Memory B cell (primary cell): ENCODE results near the gene SIAH1.
A peak's percentile ranks its signal among the peaks of the same experiment; 100 is the strongest.
"Not testable (repeated sequence)": the region's sequence is repeated elsewhere in the genome, so short reads cannot be mapped to it uniquely, and the experiment has no call there.

Source experiments
- ATAC-seq: fragments of 150-1000 bp; cut with Tn5 transposase; 2 replicates; pipeline ENCODE4 v1.10.0; 2021; ENCODE audit warnings: low read depth, mild to moderate bottlenecking, moderate library complexity
- DNase-seq, 2 donors: peaks; one replicate each; pipeline ENCODE4 v3.0.0; 2022; ENCODE audit warnings: low spot score in 2 of 2
- H3K27ac Mint-ChIP-seq: one replicate; pipeline ENCODE4 v1.8.0; 2022; ENCODE audit warnings: mild to moderate bottlenecking, moderate library complexity, mixed read lengths
- H3K27me3 Mint-ChIP-seq: one replicate; pipeline ENCODE4 v1.8.0; 2022; ENCODE audit warnings: mixed read lengths
- H3K36me3 Mint-ChIP-seq: one replicate; pipeline ENCODE4 v1.8.0; 2022; ENCODE audit warnings: mild to moderate bottlenecking, mixed read lengths
- H3K4me1 Mint-ChIP-seq: one replicate; pipeline ENCODE4 v1.8.0; 2022; ENCODE audit warnings: mixed read lengths
- H3K4me3 Mint-ChIP-seq: one replicate; pipeline ENCODE4 v1.8.0; 2022; ENCODE audit warnings: mild to moderate bottlenecking, moderate library complexity, mixed read lengths
- H3K9me3 Mint-ChIP-seq: one replicate; pipeline ENCODE4 v1.8.0; 2022; ENCODE audit warnings: mixed read lengths

SIAH1 gene

GRCh38 chr16:48383009-48383876, 2.0 kb downstream of the SIAH1 start:
- DNase-seq (no peak), ATAC-seq (no peak)
- Mint-ChIP-seq H3K4me1 (peaks cover 35% of the 10 kb centered on the region), H3K36me3 (no peaks in the 10 kb centered on the region), H3K27ac (peak overlapping the region; percentile 92), H3K27me3 (no peaks in the 10 kb centered on the region), H3K9me3 (no peaks in the 10 kb centered on the region), H3K4me3 (peak overlapping the region; percentile 94)

GRCh38 chr16:48382131-48382530, 3.1 kb downstream of the SIAH1 start:
- no peak for ATAC-seq
- Mint-ChIP-seq H3K36me3 (no peaks in the 10 kb centered on the region), H3K4me3 (no peak overlapping the region), H3K9me3 (no peaks in the 10 kb centered on the region), H3K4me1 (peaks cover 35% of the 10 kb centered on the region), H3K27ac (no peak overlapping the region), H3K27me3 (no peaks in the 10 kb centered on the region)
- no peak for DNase-seq

GRCh38 chr16:48381201-48381600, 4.0 kb downstream of the SIAH1 start:
- DNase-seq = no peak
- peaks cover 35% of the 10 kb centered on the region for H3K4me1 Mint-ChIP-seq

GRCh38 chr16:48378836-48379235, 6.4 kb downstream of the SIAH1 start:
- no peak for ATAC-seq
- H3K27me3 Mint-ChIP-seq = no peaks in the 10 kb centered on the region
- peaks cover 30% of the 10 kb centered on the region for H3K4me1 Mint-ChIP-seq
- no peaks in the 10 kb centered on the region for H3K9me3 Mint-ChIP-seq
- H3K27ac Mint-ChIP-seq = no peak overlapping the region
- H3K4me3 Mint-ChIP-seq = no peak overlapping the region
- H3K36me3 Mint-ChIP-seq = no peaks in the 10 kb centered on the region
- DNase-seq = no peak

More at GRCh38 chr16:48381201-48381600, 4.0 kb downstream of the SIAH1 start:
- Mint-ChIP-seq H3K27me3 (no peaks in the 10 kb centered on the region), H3K36me3 (no peaks in the 10 kb centered on the region), H3K9me3 (no peaks in the 10 kb centered on the region), H3K27ac (no peak overlapping the region), H3K4me3 (no peak overlapping the region)
- no peak for ATAC-seq

- H3K4me3 Mint-ChIP-seq = no peak overlapping the region
- no peaks in the 10 kb centered on the region for H3K27me3 Mint-ChIP-seq
- H3K9me3 Mint-ChIP-seq = no peaks in the 10 kb centered on the region
- ATAC-seq (no peak), DNase-seq (no peak)
- H3K27ac Mint-ChIP-seq = no peak overlapping the region
- peaks cover 24% of the 10 kb centered on the region for H3K4me1 Mint-ChIP-seq
- H3K36me3 Mint-ChIP-seq = no peaks in the 10 kb centered on the region
Measured at GRCh38 chr16:48378276-48378675, 6.9 kb downstream of the SIAH1 start.

- not testable (repeated sequence) for DNase-seq, ATAC-seq, H3K27me3 Mint-ChIP-seq, H3K9me3 Mint-ChIP-seq, H3K36me3 Mint-ChIP-seq, H3K27ac Mint-ChIP-seq, H3K4me3 Mint-ChIP-seq
- peaks cover 23% of the 10 kb centered on the region for H3K4me1 Mint-ChIP-seq
Measured at GRCh38 chr16:48377301-48377700, 7.9 kb downstream of the SIAH1 start.

- H3K4me1 Mint-ChIP-seq = peaks cover 15% of the 10 kb centered on the region
- DNase-seq = no peak
- no peak for ATAC-seq
- H3K27ac Mint-ChIP-seq = no peak overlapping the region
- no peaks in the 10 kb centered on the region for H3K36me3 Mint-ChIP-seq
- no peak overlapping the region for H3K4me3 Mint-ChIP-seq
- H3K9me3 Mint-ChIP-seq = no peaks in the 10 kb centered on the region
- no peaks in the 10 kb centered on the region for H3K27me3 Mint-ChIP-seq
Measured at GRCh38 chr16:48374255-48374654, 11.0 kb downstream of the SIAH1 start.

- Mint-ChIP-seq H3K36me3 (no peaks in the 10 kb centered on the region), H3K9me3 (no peaks in the 10 kb centered on the region), H3K4me1 (peaks cover 9% of the 10 kb centered on the region), H3K27ac (no peak overlapping the region), H3K27me3 (no peaks in the 10 kb centered on the region), H3K4me3 (no peak overlapping the region)
- DNase-seq (no peak), ATAC-seq (peak; percentile 27)
Measured at GRCh38 chr16:48373258-48374029, 11.8 kb downstream of the SIAH1 start.

- no peak for DNase-seq
- Mint-ChIP-seq H3K27me3 (no peaks in the 10 kb centered on the region), H3K27ac (no peak overlapping the region), H3K36me3 (no peaks in the 10 kb centered on the region), H3K9me3 (no peaks in the 10 kb centered on the region), H3K4me1 (peaks cover 9% of the 10 kb centered on the region), H3K4me3 (no peak overlapping the region)
- ATAC-seq = no peak
Measured at GRCh38 chr16:48372744-48373143, 12.5 kb downstream of the SIAH1 start.

- Mint-ChIP-seq H3K9me3 (no peaks in the 10 kb centered on the region), H3K4me1 (peaks cover 19% of the 10 kb centered on the region), H3K27me3 (no peaks in the 10 kb centered on the region), H3K4me3 (no peak overlapping the region), H3K27ac (no peak overlapping the region), H3K36me3 (no peaks in the 10 kb centered on the region)
- ATAC-seq = no peak
- DNase-seq = no peak
Measured at GRCh38 chr16:48371393-48371780, 13.8 kb downstream of the SIAH1 start.

GRCh38 chr16:48370668-48371392, 14.4 kb downstream of the SIAH1 start:
- H3K4me1 Mint-ChIP-seq = peaks cover 22% of the 10 kb centered on the region
- not testable (repeated sequence) for H3K4me3 Mint-ChIP-seq, H3K27ac Mint-ChIP-seq, H3K36me3 Mint-ChIP-seq, DNase-seq, ATAC-seq, H3K9me3 Mint-ChIP-seq, H3K27me3 Mint-ChIP-seq

- no peak for ATAC-seq
- Mint-ChIP-seq H3K27ac (no peak overlapping the region), H3K9me3 (no peaks in the 10 kb centered on the region), H3K36me3 (no peaks in the 10 kb centered on the region), H3K4me1 (peaks cover 26% of the 10 kb centered on the region), H3K4me3 (no peak overlapping the region), H3K27me3 (no peaks in the 10 kb centered on the region)
- no peak for DNase-seq
Measured at GRCh38 chr16:48370229-48370628, 15.0 kb downstream of the SIAH1 start.

- no peak for DNase-seq
- ATAC-seq = no peak
- Mint-ChIP-seq H3K4me1 (peaks cover 27% of the 10 kb centered on the region), H3K27ac (peak overlapping the region; percentile 32), H3K4me3 (no peak overlapping the region), H3K9me3 (no peaks in the 10 kb centered on the region), H3K36me3 (no peaks in the 10 kb centered on the region), H3K27me3 (no peaks in the 10 kb centered on the region)
Measured at GRCh38 chr16:48369765-48370164, 15.4 kb downstream of the SIAH1 start.

GRCh38 chr16:48367441-48368049, 17.7 kb downstream of the SIAH1 start:
- no peak for DNase-seq
- Mint-ChIP-seq H3K4me3 (no peak overlapping the region), H3K9me3 (no peaks in the 10 kb centered on the region), H3K36me3 (no peaks in the 10 kb centered on the region), H3K27me3 (no peaks in the 10 kb centered on the region), H3K27ac (peak overlapping the region; percentile 97), H3K4me1 (peaks cover 31% of the 10 kb centered on the region)
- no peak for ATAC-seq
